ENCODE measurements around the gene CTRL. TPM values are rescaled to one million over a fixed set of nuclear protein-coding genes. Genes with fewer than 3 reads are reported as not detected.
A peak's percentile ranks its signal among the peaks of the same experiment; 100 is the strongest.

CTRL gene
- total and polyA plus RNA-seq, 4 donors, result 1.0 to 2.5 (median 2.0) TPM; not detected in 1

GRCh38 chr16:67892375-67892774, 39.3 kb downstream of the CTRL start:
- WGBS, 2 donors, result 68 to 78% methylated on average over 5 of the region's 5 CpGs
- DNase-seq, result no peak
- peak overlapping the region in 1 of 2 donors; percentile 85 for H3K9ac ChIP-seq (ENCODE audit: insufficient read depth in 1 of 2, low read length in 2 of 2)
- no peak overlapping the region for H3K4me3 ChIP-seq
- H3K9me3 ChIP-seq (ENCODE audit: control insufficient read depth in 4 of 4, insufficient read depth in 3 of 4, low read length in 3 of 4), result no peaks in the 10 kb centered on the region
- no peaks in the 10 kb centered on the region for H3K27me3 ChIP-seq (ENCODE audit: control insufficient read depth in 3 of 3, insufficient read depth in 3 of 3, low read length in 2 of 3)
- no peaks in the 10 kb centered on the region for H3K36me3 ChIP-seq (ENCODE audit: control insufficient read depth in 4 of 4, insufficient read depth in 4 of 4, low read length in 4 of 4)
- no peak for TF ChIP-seq CTCF (IDR thresholded peaks at IDR 0.05; ENCODE audit: control extremely low read depth, extremely low read depth)
- peak overlapping the region in 1 of 2 donors; percentile 73 for H3K27ac ChIP-seq (ENCODE audit: low read depth in 1 of 2, low read length in 1 of 2)
- H3K4me1 ChIP-seq (ENCODE audit: control insufficient read depth in 5 of 5, insufficient read depth in 5 of 5, low read length in 5 of 5), result peaks cover 4 to 17% (median 8%) of the 10 kb centered on the region in 5 donors
- no peak for ATAC-seq (ENCODE audit: insufficient read depth, low FRiP score)

- WGBS, 2 donors, result 84 to 91% methylated on average over 3 of the region's 3 CpGs
Measured at GRCh38 chr16:67888331-67888730, 43.3 kb downstream of the CTRL start.

GRCh38 chr16:67886387-67886786, 45.3 kb downstream of the CTRL start:
- ATAC-seq (ENCODE audit: insufficient read depth, low FRiP score), result no peak

More at GRCh38 chr16:67888331-67888730, 43.3 kb downstream of the CTRL start:
- peaks cover 0 to 13% (median 3%) of the 10 kb centered on the region in 4 donors for H3K36me3 ChIP-seq (ENCODE audit: control insufficient read depth in 4 of 4, insufficient read depth in 4 of 4, low read length in 4 of 4)
- no peak overlapping the region for H3K9ac ChIP-seq (ENCODE audit: insufficient read depth in 1 of 2, low read length in 2 of 2)
- no peak for TF ChIP-seq CTCF (IDR thresholded peaks at IDR 0.05; ENCODE audit: control extremely low read depth, extremely low read depth)
- no peak overlapping the region for H3K27ac ChIP-seq (ENCODE audit: low read depth in 1 of 2, low read length in 1 of 2)
- H3K4me1 ChIP-seq (ENCODE audit: control insufficient read depth in 5 of 5, insufficient read depth in 5 of 5, low read length in 5 of 5), result peaks cover 0 to 17% (median 3%) of the 10 kb centered on the region in 5 donors
- no peak for ATAC-seq (ENCODE audit: insufficient read depth, low FRiP score)
- DNase-seq, result no peak
- no peak overlapping the region for H3K4me3 ChIP-seq
- H3K9me3 ChIP-seq (ENCODE audit: control insufficient read depth in 4 of 4, insufficient read depth in 3 of 4, low read length in 3 of 4), result no peaks in the 10 kb centered on the region
- no peaks in the 10 kb centered on the region for H3K27me3 ChIP-seq (ENCODE audit: control insufficient read depth in 3 of 3, insufficient read depth in 3 of 3, low read length in 2 of 3)

More at GRCh38 chr16:67886387-67886786, 45.3 kb downstream of the CTRL start:
- Histone ChIP-seq H3K36me3 (ENCODE audit: control insufficient read depth in 4 of 4, insufficient read depth in 4 of 4, low read length in 4 of 4) (peaks cover 0 to 33% (median 16%) of the 10 kb centered on the region in 4 donors), H3K27me3 (ENCODE audit: control insufficient read depth in 3 of 3, insufficient read depth in 3 of 3, low read length in 2 of 3) (no peaks in the 10 kb centered on the region), H3K4me3 (no peak overlapping the region), H3K9ac (ENCODE audit: insufficient read depth in 1 of 2, low read length in 2 of 2) (no peak overlapping the region), H3K27ac (ENCODE audit: low read depth in 1 of 2, low read length in 1 of 2) (peak overlapping the region in 1 of 2 donors; percentile 37), H3K4me1 (ENCODE audit: control insufficient read depth in 5 of 5, insufficient read depth in 5 of 5, low read length in 5 of 5) (peaks cover 0 to 11% (median 3%) of the 10 kb centered on the region in 5 donors), H3K9me3 (ENCODE audit: control insufficient read depth in 4 of 4, insufficient read depth in 3 of 4, low read length in 3 of 4) (no peaks in the 10 kb centered on the region)
- WGBS, 2 donors, result 72 to 77% methylated on average over 5 of the region's 5 CpGs
- peak; percentile 48 to 82 (median 67) for DNase-seq
- no peak for TF ChIP-seq CTCF (IDR thresholded peaks at IDR 0.05; ENCODE audit: control extremely low read depth, extremely low read depth)
